Right kidney (tissue), 1 donor: ENCODE results near the gene ADAMTS9.

Experiments used
- DNase-seq: peaks from one replicate; pipeline ENCODE4 v3.0.0-alpha.2; 2016

ADAMTS9 gene

GRCh38 chr3:64653101-64653500 lies 34.7 kb downstream of the ADAMTS9 start:
- DNase-seq = no peak

DNA sequence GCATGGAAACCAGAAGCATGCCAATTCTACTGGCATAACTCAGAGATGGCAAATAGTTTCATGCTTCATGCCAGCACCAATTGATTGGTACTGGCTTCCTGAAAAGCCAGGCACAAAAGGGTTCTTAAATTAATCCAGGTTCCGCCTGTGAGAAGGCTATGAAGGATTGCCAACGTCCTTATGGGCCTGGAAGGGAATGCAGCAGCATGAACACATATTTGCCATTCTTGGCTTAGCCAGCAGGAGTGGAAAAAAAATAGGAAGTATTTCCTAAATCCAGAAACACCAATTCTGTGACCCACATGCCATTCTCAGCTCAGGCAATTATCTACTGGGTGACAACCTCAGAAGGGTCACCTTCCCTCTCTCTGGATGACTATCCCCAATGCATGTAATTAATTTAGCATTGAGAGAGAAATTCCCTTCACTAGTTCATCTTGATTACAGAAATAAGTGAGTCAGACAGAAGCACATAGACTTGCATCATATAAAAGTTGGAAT lies 36.0 kb downstream of the ADAMTS9 start:
- no peak for DNase-seq

DNA sequence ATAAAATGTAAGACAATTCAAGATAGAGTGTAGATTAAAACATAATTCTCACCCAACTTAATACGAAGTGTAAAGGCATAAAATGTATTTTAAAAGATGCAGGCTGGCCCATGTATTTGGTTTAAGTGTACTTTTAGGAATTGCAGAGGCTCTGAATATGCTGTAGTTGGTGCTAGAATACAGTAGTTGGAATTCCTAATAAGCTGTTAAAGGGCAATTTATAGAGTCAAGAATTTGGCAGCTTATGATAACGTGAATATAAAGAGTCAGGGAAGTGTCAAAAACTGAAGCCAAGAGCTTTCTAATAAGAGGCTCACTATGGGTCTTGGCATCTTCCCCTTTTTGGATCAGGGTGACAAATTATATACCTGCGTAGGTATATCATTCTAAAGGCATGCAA lies 36.5 kb downstream of the ADAMTS9 start:
- no peak for DNase-seq

DNA sequence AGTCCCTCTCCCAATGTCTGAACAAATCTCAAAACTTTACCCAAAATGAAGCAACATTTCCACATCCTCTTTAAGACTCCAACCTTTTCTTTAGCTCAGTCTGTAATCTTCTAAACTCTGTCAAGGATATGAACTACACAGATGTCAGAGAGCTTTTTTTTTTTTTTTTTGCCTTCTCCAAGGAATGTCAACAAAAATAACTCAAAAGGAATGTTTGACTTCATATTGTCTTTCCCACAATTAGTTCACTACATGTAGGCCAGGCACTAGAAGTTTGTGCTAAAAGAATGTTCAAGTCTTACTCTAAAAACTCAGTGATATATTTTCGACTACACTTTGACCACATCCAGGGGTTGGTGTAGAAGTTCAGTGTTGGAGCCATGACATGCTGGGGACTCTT lies 37.1 kb downstream of the ADAMTS9 start:
- DNase-seq = no peak

DNA sequence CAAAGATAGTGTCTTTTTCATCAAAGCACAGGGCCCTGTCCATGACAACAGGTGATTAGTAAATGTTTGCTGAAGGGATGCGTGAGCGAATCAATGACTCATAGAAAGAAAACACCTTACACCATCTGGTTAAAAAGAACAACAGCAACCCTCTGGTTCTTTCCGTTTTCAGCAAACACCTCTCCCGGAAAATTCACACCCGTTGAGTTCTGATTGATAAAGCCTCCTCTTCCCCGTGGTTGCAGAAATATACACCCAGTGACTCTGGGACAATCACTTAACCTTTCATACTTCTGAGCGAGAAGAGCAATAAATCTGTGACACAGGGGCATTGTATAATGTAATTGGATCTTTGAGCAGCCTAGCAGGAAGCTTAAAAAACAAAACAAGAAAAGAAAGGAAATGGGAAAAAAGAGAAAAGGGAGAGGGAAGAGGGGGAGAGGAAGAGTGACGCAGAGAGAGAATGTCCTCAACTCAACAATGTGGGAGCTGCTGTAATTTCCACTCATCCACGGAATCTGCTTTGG lies 37.6 kb downstream of the ADAMTS9 start:
- no peak for DNase-seq

- no peak for DNase-seq
Measured at GRCh38 chr3:64648927-64649906, 38.6 kb downstream of the ADAMTS9 start.

- no peak for DNase-seq
Measured at GRCh38 chr3:64647825-64648224, 40.0 kb downstream of the ADAMTS9 start.

DNA sequence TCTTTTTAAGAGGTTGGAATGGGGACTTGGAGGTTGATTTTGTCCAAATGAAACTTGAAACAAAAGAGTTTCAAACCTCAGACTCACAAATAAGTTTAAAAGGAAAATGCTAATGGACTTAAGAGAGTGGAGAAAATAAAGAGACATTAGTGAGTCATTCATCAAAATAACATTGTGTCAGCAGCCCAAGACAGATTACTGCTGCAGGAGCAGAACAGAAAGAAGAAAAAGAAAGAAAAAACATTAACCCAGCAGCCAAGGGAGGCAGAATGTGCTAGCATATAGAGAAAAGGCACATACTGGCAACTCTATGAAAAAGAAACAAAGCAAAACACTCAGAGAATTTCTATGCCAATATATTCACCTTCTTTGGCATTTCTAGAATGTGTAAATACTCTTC lies 42.6 kb downstream of the ADAMTS9 start:
- DNase-seq = no peak

DNA sequence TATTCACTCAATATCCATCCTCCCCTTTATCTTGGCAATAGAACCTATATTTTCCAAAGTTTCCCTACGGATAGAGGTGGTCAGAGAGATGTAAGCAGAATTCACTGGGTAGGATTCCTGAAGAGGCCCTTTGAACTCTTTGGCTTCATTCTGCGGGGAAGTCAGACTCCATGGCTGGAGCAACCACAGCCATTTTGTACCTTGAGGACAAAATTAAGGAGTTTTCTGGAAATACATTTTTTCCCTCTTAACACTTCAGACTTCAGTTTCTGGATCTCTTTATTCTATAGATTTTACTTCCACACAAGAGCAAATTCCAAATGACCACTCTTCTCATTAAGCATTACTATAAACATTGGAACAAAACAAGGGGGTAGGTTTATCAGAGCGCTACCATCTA lies 43.3 kb downstream of the ADAMTS9 start:
- DNase-seq = no peak

- DNase-seq = peak; percentile 75
Measured at GRCh38 chr3:64642327-64643151, 45.3 kb downstream of the ADAMTS9 start.

- no peak for DNase-seq
Measured at GRCh38 chr3:64638981-64639481, 48.8 kb downstream of the ADAMTS9 start.

DNA sequence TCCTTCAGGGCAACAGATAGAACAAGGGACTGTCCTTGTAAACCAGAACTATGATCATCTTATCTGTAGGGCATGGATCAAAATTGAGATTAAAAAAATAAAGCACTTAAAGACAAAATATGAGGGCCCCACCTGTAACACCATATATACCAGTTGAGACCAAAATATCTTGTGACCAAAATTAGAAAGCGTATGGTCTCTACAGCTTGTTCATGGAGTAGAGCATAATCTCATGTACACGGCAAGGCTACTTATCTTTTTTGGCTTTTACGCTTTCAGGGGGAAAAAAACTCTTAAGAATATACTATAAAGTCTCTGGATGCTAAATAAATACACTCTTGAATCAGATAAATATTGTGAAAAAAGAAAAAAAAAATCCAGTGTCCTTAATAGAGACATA lies 49.3 kb downstream of the ADAMTS9 start:
- no peak for DNase-seq

DNA sequence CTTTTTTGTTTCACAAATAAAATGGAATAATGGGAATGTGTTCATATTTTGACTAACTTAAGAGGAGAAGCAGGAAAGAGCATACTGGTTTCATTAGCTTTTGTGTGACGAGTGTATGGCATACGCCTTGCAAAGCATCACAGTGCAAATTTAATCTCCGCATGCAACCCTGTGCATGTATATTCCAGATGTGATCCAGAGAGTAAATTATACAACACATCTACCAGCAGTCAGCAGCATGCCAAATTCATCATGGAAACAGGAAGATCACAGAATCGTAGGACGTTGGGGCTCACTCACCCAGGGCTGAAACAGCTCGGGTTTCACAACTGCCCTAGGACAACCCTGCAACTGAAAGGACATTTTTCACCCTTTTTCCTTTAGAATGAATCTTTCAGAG lies 53.4 kb downstream of the ADAMTS9 start:
- no peak for DNase-seq

DNA sequence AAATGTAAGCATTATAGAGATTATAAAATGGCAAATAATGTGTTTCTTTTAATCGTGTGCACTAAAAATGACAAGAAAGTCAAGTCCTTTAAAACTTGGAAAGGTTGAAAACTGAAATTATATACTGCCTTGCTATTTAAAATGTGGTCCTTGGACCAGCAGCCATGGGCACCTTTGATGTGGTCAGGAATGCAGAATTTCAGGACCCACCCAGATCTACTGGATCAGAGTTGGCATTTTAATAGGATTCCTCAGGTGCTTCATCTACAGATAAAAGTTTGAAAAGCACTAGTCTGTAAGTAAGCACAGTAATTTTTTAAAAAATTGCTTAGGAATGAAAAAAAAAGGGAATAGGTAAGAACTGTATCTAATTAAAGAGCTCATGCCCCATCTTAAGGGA lies 55.8 kb downstream of the ADAMTS9 start:
- no peak for DNase-seq

- no peak for DNase-seq
Measured at GRCh38 chr3:64627471-64628321, 60.1 kb downstream of the ADAMTS9 start.

- no peak for DNase-seq
Measured at GRCh38 chr3:64627042-64627441, 60.8 kb downstream of the ADAMTS9 start.

GRCh38 chr3:64625381-64625780 lies 62.4 kb downstream of the ADAMTS9 start:
- no peak for DNase-seq

DNA sequence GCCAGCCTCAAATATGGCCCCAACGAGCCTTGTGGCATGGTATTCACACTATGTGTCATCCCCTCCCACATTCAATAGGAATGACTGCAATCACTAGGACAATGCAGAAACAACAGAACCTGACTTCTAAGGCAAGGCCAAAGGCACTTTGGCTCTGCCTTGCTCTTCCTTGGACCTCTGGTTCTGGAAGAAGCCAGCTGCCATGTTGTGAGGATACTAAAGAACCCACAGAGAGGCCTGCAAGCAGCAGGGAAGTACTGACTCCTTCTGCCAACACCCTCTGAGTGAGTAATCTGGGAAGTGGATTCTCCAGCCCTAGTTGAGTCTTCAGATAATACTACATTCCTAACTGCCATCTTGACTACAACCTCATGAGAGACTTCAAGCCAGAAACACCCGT lies 64.7 kb downstream of the ADAMTS9 start:
- DNase-seq = no peak

DNA sequence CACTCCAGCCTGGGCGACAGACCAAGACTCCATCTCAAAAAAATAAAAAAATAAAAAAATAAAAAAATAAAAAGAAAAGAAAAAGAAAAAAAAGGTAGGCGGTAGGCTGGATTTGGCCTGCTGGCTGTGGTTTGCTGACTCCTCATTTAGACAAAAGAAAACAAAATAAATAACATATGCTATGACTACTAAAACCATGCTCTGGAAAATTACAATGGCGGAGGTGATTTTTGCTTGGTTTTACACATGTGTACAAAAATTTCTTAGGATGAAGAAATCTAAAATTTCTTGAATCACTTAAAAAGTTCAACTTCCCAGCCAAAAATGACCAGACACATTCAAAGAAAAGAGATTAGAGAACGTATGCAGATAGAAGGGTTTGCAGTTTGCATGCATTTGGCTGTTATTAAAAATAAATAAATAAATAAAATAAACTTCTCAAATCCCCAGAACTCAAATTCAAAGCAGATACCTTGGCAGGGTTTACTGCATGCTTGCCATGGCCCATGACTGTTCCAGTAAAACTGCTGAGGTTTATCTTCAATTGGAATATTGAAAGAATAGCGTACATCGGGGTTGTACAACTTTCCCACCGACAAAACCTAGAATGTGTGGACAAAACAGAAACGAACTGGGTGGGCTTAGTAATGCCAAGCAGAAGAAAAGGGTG lies 65.9 kb downstream of the ADAMTS9 start:
- no peak for DNase-seq

- no peak for DNase-seq
Measured at GRCh38 chr3:64621275-64621674, 66.5 kb downstream of the ADAMTS9 start.

- DNase-seq = no peak
Measured at GRCh38 chr3:64620020-64620419, 67.8 kb downstream of the ADAMTS9 start.
